Effector memory CD8-positive, alpha-beta T cell (primary cell): ENCODE results near the gene KRT222.

Experiments
- ATAC-seq: fragments of 150-1000 bp; cut with Tn5 transposase; replicated peaks from 2 replicates; pipeline ENCODE4 v1.10.0; 2021; ENCODE audit warnings: mild to moderate bottlenecking, moderate library complexity
- DNase-seq, 3 experiments: peaks; one replicate each; pipeline ENCODE4 v3.0.0; 2021
- H3K27ac Mint-ChIP-seq, 2 donors: one replicate each; pipeline ENCODE4 v1.8.0; 2022; ENCODE audit warnings: mild to moderate bottlenecking in 2 of 2, mixed read lengths in 2 of 2, moderate library complexity in 2 of 2
- H3K27me3 Mint-ChIP-seq, 2 donors: one replicate each; pipeline ENCODE4 v1.8.0; 2022; ENCODE audit warnings: mixed read lengths in 2 of 2
- H3K36me3 Mint-ChIP-seq: one replicate; pipeline ENCODE4 v1.8.0; 2022; ENCODE audit warnings: mild to moderate bottlenecking, moderate library complexity, mixed read lengths; ENCODE audit not compliant: insufficient read depth
- H3K4me1 Mint-ChIP-seq, 2 donors: one replicate each; pipeline ENCODE4 v1.8.0; 2022; ENCODE audit warnings: low read depth in 2 of 2, mixed read lengths in 2 of 2
- H3K4me3 Mint-ChIP-seq, 2 donors: one replicate each; pipeline ENCODE4 v1.8.0; 2022; ENCODE audit warnings: mild to moderate bottlenecking in 2 of 2, mixed read lengths in 2 of 2, moderate library complexity in 2 of 2
- H3K9me3 Mint-ChIP-seq, 2 donors: one replicate each; pipeline ENCODE4 v1.8.0; 2022; ENCODE audit warnings: mixed read lengths in 2 of 2

KRT222 gene

GRCh38 chr17:40646791-40647623, 18.0 kb downstream of the KRT222 start:
- peak; percentile 62 for ATAC-seq
- peak in 1 of 3 experiments; percentile 41 for DNase-seq
- peaks cover 26 to 47% of the 10 kb centered on the region in 2 donors for H3K4me1 Mint-ChIP-seq

GRCh38 chr17:40645943-40646342, 19.0 kb downstream of the KRT222 start:
- no peak for ATAC-seq
- peaks cover 29 to 51% of the 10 kb centered on the region in 2 donors for H3K4me1 Mint-ChIP-seq
- H3K4me3 Mint-ChIP-seq, result peak overlapping the region in 1 of 2 donors; percentile 99
- peak overlapping the region; percentile 82 to 100 for H3K27ac Mint-ChIP-seq
- DNase-seq, result no peak
- H3K9me3 Mint-ChIP-seq, result no peaks in the 10 kb centered on the region
- H3K27me3 Mint-ChIP-seq, result no peaks in the 10 kb centered on the region
- H3K36me3 Mint-ChIP-seq, result peaks cover 63% of the 10 kb centered on the region

More at GRCh38 chr17:40646791-40647623, 18.0 kb downstream of the KRT222 start:
- no peaks in the 10 kb centered on the region for H3K27me3 Mint-ChIP-seq
- peak overlapping the region; percentile 99 for H3K4me3 Mint-ChIP-seq
- peaks cover 52% of the 10 kb centered on the region for H3K36me3 Mint-ChIP-seq
- H3K9me3 Mint-ChIP-seq, result no peaks in the 10 kb centered on the region
- H3K27ac Mint-ChIP-seq, result peak overlapping the region; percentile 100

- no peak for ATAC-seq
- H3K9me3 Mint-ChIP-seq, result no peaks in the 10 kb centered on the region
- H3K4me3 Mint-ChIP-seq, result peak overlapping the region; percentile 31 to 43
- H3K27me3 Mint-ChIP-seq, result no peaks in the 10 kb centered on the region
- H3K4me1 Mint-ChIP-seq, result peaks cover 33 to 58% of the 10 kb centered on the region in 2 donors
- peaks cover 66% of the 10 kb centered on the region for H3K36me3 Mint-ChIP-seq
- peak overlapping the region; percentile 82 to 100 for H3K27ac Mint-ChIP-seq
- DNase-seq, result no peak
These were observed 19.7 kb downstream of the KRT222 start for GRCh38 chr17:40645291-40645690.

- Mint-ChIP-seq H3K4me3 (peak overlapping the region in 1 of 2 donors; percentile 1), H3K36me3 (peaks cover 89% of the 10 kb centered on the region), H3K27ac (peak overlapping the region in 1 of 2 donors; percentile 79), H3K27me3 (no peaks in the 10 kb centered on the region), H3K4me1 (peaks cover 26 to 47% of the 10 kb centered on the region in 2 donors), H3K9me3 (no peaks in the 10 kb centered on the region)
- no peak for ATAC-seq
- no peak for DNase-seq
These were observed 27.0 kb downstream of the KRT222 start for GRCh38 chr17:40637931-40638330.

- Mint-ChIP-seq H3K9me3 (no peaks in the 10 kb centered on the region), H3K4me1 (peaks cover 8 to 20% of the 10 kb centered on the region in 2 donors), H3K27ac (peak overlapping the region in 1 of 2 donors; percentile 51), H3K4me3 (no peak overlapping the region), H3K27me3 (no peaks in the 10 kb centered on the region), H3K36me3 (peaks cover 93% of the 10 kb centered on the region)
- DNase-seq (no peak), ATAC-seq (no peak)
These were observed 31.1 kb downstream of the KRT222 start for GRCh38 chr17:40633871-40634270.

GRCh38 chr17:40632216-40632615, 32.8 kb downstream of the KRT222 start:
- Mint-ChIP-seq H3K27ac (no peak overlapping the region), H3K36me3 (peaks cover 92% of the 10 kb centered on the region), H3K27me3 (no peaks in the 10 kb centered on the region), H3K4me1 (peaks cover 0 to 8% of the 10 kb centered on the region in 2 donors), H3K4me3 (no peak overlapping the region), H3K9me3 (no peaks in the 10 kb centered on the region)
- no peak for DNase-seq
- ATAC-seq, result no peak

GRCh38 chr17:40629842-40630241, 35.1 kb downstream of the KRT222 start:
- Mint-ChIP-seq H3K27ac (no peak overlapping the region), H3K4me1 (peaks cover 0 to 8% of the 10 kb centered on the region in 2 donors), H3K4me3 (no peak overlapping the region), H3K36me3 (peaks cover 69% of the 10 kb centered on the region), H3K9me3 (no peaks in the 10 kb centered on the region), H3K27me3 (no peaks in the 10 kb centered on the region)
- no peak for ATAC-seq
- DNase-seq, result no peak

- peaks cover 13 to 16% of the 10 kb centered on the region in 2 donors for H3K4me1 Mint-ChIP-seq
- H3K9me3 Mint-ChIP-seq, result no peaks in the 10 kb centered on the region
- peaks cover 28% of the 10 kb centered on the region for H3K36me3 Mint-ChIP-seq
- ATAC-seq (no peak), DNase-seq (no peak)
- no peak overlapping the region for H3K4me3 Mint-ChIP-seq
- H3K27ac Mint-ChIP-seq, result no peak overlapping the region
- no peaks in the 10 kb centered on the region for H3K27me3 Mint-ChIP-seq
These were observed 39.7 kb downstream of the KRT222 start for GRCh38 chr17:40625311-40625710.

- Mint-ChIP-seq H3K9me3 (no peaks in the 10 kb centered on the region), H3K36me3 (peaks cover 11% of the 10 kb centered on the region), H3K4me1 (peaks cover 20 to 23% of the 10 kb centered on the region in 2 donors), H3K27ac (no peak overlapping the region), H3K4me3 (no peak overlapping the region), H3K27me3 (no peaks in the 10 kb centered on the region)
- DNase-seq, result no peak
- no peak for ATAC-seq
These were observed 41.4 kb downstream of the KRT222 start for GRCh38 chr17:40623419-40624210.

GRCh38 chr17:40622509-40622928, 42.5 kb downstream of the KRT222 start:
- Mint-ChIP-seq H3K27me3 (no peaks in the 10 kb centered on the region), H3K9me3 (no peaks in the 10 kb centered on the region), H3K4me1 (peaks cover 20 to 23% of the 10 kb centered on the region in 2 donors), H3K4me3 (peak overlapping the region; percentile 51 to 58), H3K36me3 (peaks cover 3% of the 10 kb centered on the region), H3K27ac (peak overlapping the region; percentile 39 to 44)
- ATAC-seq (peak; percentile 80), DNase-seq (peak in 1 of 3 experiments; percentile 33)

- Mint-ChIP-seq H3K4me1 (peaks cover 20 to 23% of the 10 kb centered on the region in 2 donors), H3K27ac (peak overlapping the region in 1 of 2 donors; percentile 44), H3K27me3 (no peaks in the 10 kb centered on the region), H3K36me3 (peaks cover 3% of the 10 kb centered on the region), H3K4me3 (no peak overlapping the region), H3K9me3 (no peaks in the 10 kb centered on the region)
- ATAC-seq (no peak), DNase-seq (no peak)
These were observed 43.4 kb downstream of the KRT222 start for GRCh38 chr17:40621578-40621977.

GRCh38 chr17:40621019-40621418, 44.0 kb downstream of the KRT222 start:
- ATAC-seq, result no peak
- H3K9me3 Mint-ChIP-seq, result no peaks in the 10 kb centered on the region
- peaks cover 3% of the 10 kb centered on the region for H3K36me3 Mint-ChIP-seq
- peak overlapping the region in 1 of 2 donors; percentile 31 for H3K4me3 Mint-ChIP-seq
- no peak overlapping the region for H3K27ac Mint-ChIP-seq
- no peak for DNase-seq
- H3K27me3 Mint-ChIP-seq, result no peaks in the 10 kb centered on the region
- H3K4me1 Mint-ChIP-seq, result peaks cover 20 to 23% of the 10 kb centered on the region in 2 donors

- Mint-ChIP-seq H3K4me1 (peaks cover 26 to 31% of the 10 kb centered on the region in 2 donors), H3K4me3 (peak overlapping the region; percentile 76), H3K27ac (no peak overlapping the region), H3K9me3 (no peaks in the 10 kb centered on the region), H3K27me3 (no peaks in the 10 kb centered on the region), H3K36me3 (peaks cover 3% of the 10 kb centered on the region)
- ATAC-seq (no peak), DNase-seq (no peak)
These were observed 46.0 kb downstream of the KRT222 start for GRCh38 chr17:40618754-40619625.
